HepG2 (cell line): ENCODE measurements around the gene DNAJC21. TPM values are rescaled to one million over a fixed set of nuclear protein-coding genes. Genes with fewer than 3 reads are reported as not detected.

Source experiments
- AGO2 ChIP-seq: fragments of 200-400 bp; formaldehyde crosslinking; optimal IDR thresholded peaks from 2 replicates; pipeline ENCODE3; 2017; ENCODE audit warnings: mild to moderate bottlenecking, low read depth, low read length, moderate library complexity
- AKAP8 ChIP-seq: sonication (generic); formaldehyde crosslinking; IDR thresholded peaks from 2 replicates; pipeline ENCODE4 v1.5.1; 2020; ENCODE audit warnings: mild to moderate bottlenecking, missing genetic modification reagents
- BCL6 ChIP-seq: IDR thresholded peaks from 2 replicates; pipeline ENCODE4 v1.6.1; 2016; ENCODE audit warnings: missing genetic modification reagents, missing compliant biosample characterization
- FOSL2 ChIP-seq: sonication (generic); formaldehyde crosslinking; IDR thresholded peaks from 2 replicates; pipeline ENCODE4 v1.4.0; 2020; ENCODE audit warnings: missing genetic modification reagents
- HOXA3 ChIP-seq: sonication (generic); formaldehyde crosslinking; IDR thresholded peaks from 2 replicates; pipeline ENCODE4 v1.5.0; 2020; ENCODE audit warnings: missing genetic modification reagents
- KMT2B ChIP-seq: IDR thresholded peaks from 2 replicates; pipeline ENCODE4 v1.6.1; 2016; ENCODE audit warnings: missing genetic modification reagents, missing compliant biosample characterization
- MTF1 ChIP-seq: sonication (generic); formaldehyde crosslinking; IDR thresholded peaks from 2 replicates; pipeline ENCODE4 v1.5.0; 2020; ENCODE audit warnings: missing genetic modification reagents
- RAD21 ChIP-seq: fragments of 450-650 bp; formaldehyde crosslinking; IDR thresholded peaks from 2 replicates; pipeline ENCODE4 v1.5.0; 2020; ENCODE audit warnings: mild to moderate bottlenecking
- SAFB2 ChIP-seq: sonication (generic); formaldehyde crosslinking; IDR thresholded peaks from 2 replicates; pipeline ENCODE4 v1.5.1; 2020; ENCODE audit warnings: missing genetic modification reagents, low read depth, mild to moderate bottlenecking, borderline replicate concordance
- SP140L ChIP-seq: sonication (generic); formaldehyde crosslinking; IDR thresholded peaks from 2 replicates; pipeline ENCODE4 v1.4.0; 2020; ENCODE audit warnings: missing genetic modification reagents, borderline replicate concordance
- SP2 ChIP-seq: sonication (generic); formaldehyde crosslinking; IDR thresholded peaks from 2 replicates; pipeline ENCODE4 v1.5.1; 2020; ENCODE audit warnings: mild to moderate bottlenecking, missing genetic modification reagents
- TEF ChIP-seq: sonication (generic); formaldehyde crosslinking; IDR thresholded peaks from 2 replicates; pipeline ENCODE4 v1.5.0; 2020; ENCODE audit warnings: missing genetic modification reagents
- ZGPAT ChIP-seq: IDR thresholded peaks from 2 replicates; pipeline ENCODE4 v1.6.1; 2016; ENCODE audit warnings: mild to moderate bottlenecking
- ZNF121 ChIP-seq: sonication (generic); formaldehyde crosslinking; IDR thresholded peaks from 2 replicates; pipeline ENCODE4 v1.5.0; 2020; ENCODE audit warnings: mild to moderate bottlenecking, missing genetic modification reagents
- ZNF343 ChIP-seq: sonication (generic); formaldehyde crosslinking; IDR thresholded peaks from 2 replicates; pipeline ENCODE4 v1.4.0; 2020; ENCODE audit warnings: mild to moderate bottlenecking, missing genetic modification reagents
- ZNF460 ChIP-seq: sonication (generic); formaldehyde crosslinking; IDR thresholded peaks from 2 replicates; pipeline ENCODE4 v1.5.1; 2020; ENCODE audit warnings: missing genetic modification reagents, mild to moderate bottlenecking, borderline replicate concordance
- ZNF547 ChIP-seq: sonication (generic); formaldehyde crosslinking; IDR thresholded peaks from 2 replicates; pipeline ENCODE4 v1.5.1; 2020; ENCODE audit warnings: mild to moderate bottlenecking, missing genetic modification reagents
- ZNF558 ChIP-seq: sonication (generic); formaldehyde crosslinking; IDR thresholded peaks from 2 replicates; pipeline ENCODE4 v1.9.0; 2022; ENCODE audit warnings: mild to moderate bottlenecking, missing genetic modification reagents, borderline replicate concordance
- ZNF597 ChIP-seq: sonication (generic); formaldehyde crosslinking; IDR thresholded peaks from 2 replicates; pipeline ENCODE4 v1.5.0; 2020; ENCODE audit warnings: missing genetic modification reagents
- ZNF710 ChIP-seq: sonication (generic); formaldehyde crosslinking; IDR thresholded peaks from 2 replicates; pipeline ENCODE4 v1.5.0; 2020; ENCODE audit warnings: mild to moderate bottlenecking, missing genetic modification reagents, borderline replicate concordance
- ZNF816 ChIP-seq: sonication (generic); formaldehyde crosslinking; IDR thresholded peaks from 2 replicates; pipeline ENCODE4 v1.8.0; 2022; ENCODE audit warnings: missing genetic modification reagents, mild to moderate bottlenecking, borderline replicate concordance
- polyA plus RNA-seq, 8 experiments: library from polyadenylated mRNA; depleted of rRNA in 3 of 8; stranded (reverse) in 7 of 8; unstranded in 1 of 8; fragments of >200 nt; fragmentation: Illumina TruSeq in 4 of 8; extraction: Trizol in 4 of 8; gene quantifications; 2 replicates each; pipeline versions ENCODE4 v1.2.1 to v1.2.3, GENCODE V29; 2011 to 2016; ENCODE audit warnings: low read depth in 4 of 8, missing spikeins in 1 of 8, mixed read lengths in 1 of 8; ENCODE audit not compliant: insufficient read depth in 1 of 8
- total RNA-seq, 5 experiments: library from RNA; depleted of rRNA; stranded (reverse); fragments of >200 nt; fragmentation: Illumina TruSeq; extraction: Trizol; gene quantifications; 2 replicates each; pipeline ENCODE4 v1.2.3, GENCODE V29; 2016; ENCODE audit warnings: low read depth in 1 of 5
- TF ChIP-seq, protein P1 (sequence below), 2 experiments: fragments of 450-650 bp in 1 of 2; sonication (generic) in 1 of 2; formaldehyde crosslinking; IDR thresholded peaks; 2 replicates each; pipeline versions ENCODE4 v1.5.0 to v1.8.0; 2020 to 2022; ENCODE audit warnings: mild to moderate bottlenecking in 1 of 2, missing genetic modification reagents in 1 of 2
- TF ChIP-seq, protein P2 (sequence below): sonication (generic); formaldehyde crosslinking; IDR thresholded peaks from 2 replicates; pipeline ENCODE4 v1.5.0; 2020; ENCODE audit warnings: missing genetic modification reagents, mild to moderate bottlenecking, borderline replicate concordance

Gene DNAJC21
- total and polyA plus RNA-seq, 2 of the 13 experiments (the other 11 are each of a cell fraction or from before 2014, with no cell fraction given), result 10.9 to 41.6 TPM

GRCh38 chr5:34915139-34915855, 14.1 kb upstream of the DNAJC21 start, which contains the start of the genes BRIX1 and RAD1 (continued):
- TF ChIP-seq, protein P1, sequence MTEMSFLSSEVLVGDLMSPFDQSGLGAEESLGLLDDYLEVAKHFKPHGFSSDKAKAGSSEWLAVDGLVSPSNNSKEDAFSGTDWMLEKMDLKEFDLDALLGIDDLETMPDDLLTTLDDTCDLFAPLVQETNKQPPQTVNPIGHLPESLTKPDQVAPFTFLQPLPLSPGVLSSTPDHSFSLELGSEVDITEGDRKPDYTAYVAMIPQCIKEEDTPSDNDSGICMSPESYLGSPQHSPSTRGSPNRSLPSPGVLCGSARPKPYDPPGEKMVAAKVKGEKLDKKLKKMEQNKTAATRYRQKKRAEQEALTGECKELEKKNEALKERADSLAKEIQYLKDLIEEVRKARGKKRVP (CRISPR knock-in tag; IDR thresholded peaks at IDR 0.05), result peak in 1 of 2 experiments; percentile 54; a peak in 1 of 4 replicates
- TF ChIP-seq KMT2B (peak; percentile 99), ZGPAT (peak; percentile 86), BCL6 (CRISPR knock-in tag) (peak; percentile 60), ZNF343 (CRISPR knock-in tag) (peak; percentile 92; the same call in 1 of the 2 replicates), SP2 (CRISPR knock-in tag) (peak; percentile 77), HOXA3 (CRISPR knock-in tag) (peak; percentile 96), ZNF597 (CRISPR knock-in tag) (no peak), ZNF558 (CRISPR knock-in tag) (no peak; the same call in 1 of the 2 replicates), MTF1 (CRISPR knock-in tag) (no peak), ZNF547 (no peak; the same call in 1 of the 2 replicates), AGO2 (peak; percentile 69), ZNF121 (CRISPR knock-in tag) (no peak), SP140L (peak; percentile 26; the same call in 1 of the 2 replicates), SAFB2 (CRISPR knock-in tag) (peak; percentile 82; the same call in 1 of the 2 replicates), ZNF816 (CRISPR knock-in tag) (0 out of 2 replicates have a peak, but pooled peaks have one; percentile 54), FOSL2 (CRISPR knock-in tag) (peak; percentile 57; the same call in 1 of the 2 replicates), AKAP8 (no peak), TEF (CRISPR knock-in tag) (0 out of 2 replicates have a peak, but pooled peaks have one; percentile 13), ZNF460 (CRISPR knock-in tag) (peak; percentile 33; the same call in 1 of the 2 replicates), RAD21 (no peak), ZNF710 (peak; percentile 61; the same call in 1 of the 2 replicates)
- TF ChIP-seq, protein P2, sequence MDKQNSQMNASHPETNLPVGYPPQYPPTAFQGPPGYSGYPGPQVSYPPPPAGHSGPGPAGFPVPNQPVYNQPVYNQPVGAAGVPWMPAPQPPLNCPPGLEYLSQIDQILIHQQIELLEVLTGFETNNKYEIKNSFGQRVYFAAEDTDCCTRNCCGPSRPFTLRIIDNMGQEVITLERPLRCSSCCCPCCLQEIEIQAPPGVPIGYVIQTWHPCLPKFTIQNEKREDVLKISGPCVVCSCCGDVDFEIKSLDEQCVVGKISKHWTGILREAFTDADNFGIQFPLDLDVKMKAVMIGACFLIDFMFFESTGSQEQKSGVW (CRISPR knock-in tag), result no peak
